NCI-H146 treated with DMSO at 0.1 percent for 48 hours (cell line): Measurements from ENCODE around the gene PHF19.

Source experiments
- DNase-seq: peaks from one replicate; lab custom pipeline; 2025; ENCODE audit not compliant: unreplicated experiment; lab: John Stamatoyannopoulos, UW

The PHF19 gene

GRCh38 chr9:120815075-120815474, 61.9 kb downstream of the PHF19 start:
- no peak for DNase-seq

- DNase-seq: no peak
Observed at GRCh38 chr9:120808931-120809330, 68.1 kb downstream of the PHF19 start.

- no peak for DNase-seq
Observed at GRCh38 chr9:120807607-120808379, 69.2 kb downstream of the PHF19 start.
